ENCODE results near the gene BCL2L12. TPM values are rescaled to one million over a fixed set of nuclear protein-coding genes. Genes with fewer than 3 reads are reported as not detected.

Gene BCL2L12
- total RNA-seq, 1 experiment from 2014 or later, result 145 TPM

DNA sequence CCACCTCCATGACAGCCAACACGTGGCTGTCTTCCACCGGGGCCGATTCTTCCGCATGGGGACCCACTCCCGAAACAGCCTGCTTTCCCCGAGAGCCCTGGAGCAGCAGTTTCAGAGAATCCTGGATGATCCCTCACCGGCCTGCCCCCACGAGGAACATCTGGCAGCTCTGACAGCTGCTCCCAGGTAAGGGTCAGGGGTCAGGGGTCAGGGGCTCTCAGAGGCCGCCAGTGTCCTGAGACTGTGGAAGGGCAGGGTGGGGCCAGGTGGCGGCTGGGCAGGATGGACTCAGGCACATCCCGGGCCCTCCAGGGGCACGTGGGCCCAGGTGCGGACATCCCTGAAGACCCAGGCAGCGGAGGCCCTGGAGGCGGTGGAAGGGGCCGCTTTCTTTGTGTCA, 40.2 kb downstream of the BCL2L12 start:
- H3K4me2 ChIP-seq (ENCODE audit: insufficient read depth, insufficient read length, low read length), result no peak overlapping the region
- no peak overlapping the region for H3K56ac ChIP-seq (ENCODE audit: insufficient read length, low read depth, low read length)
- DNase-seq, result no peak
- H3K9ac ChIP-seq (ENCODE audit: extremely low read depth, insufficient read length, low read length), result no peak overlapping the region
- no peaks in the 10 kb centered on the region; the same call in 1 of the 2 replicates for H3K27me3 Mint-ChIP-seq (ENCODE audit: low read depth)
- H4K20me1 ChIP-seq (ENCODE audit: control insufficient read depth, insufficient read depth, insufficient read length), result no peaks in the 10 kb centered on the region
- H3K18ac ChIP-seq (ENCODE audit: insufficient read length, low read depth, low read length), result no peak overlapping the region
- H2BK15ac ChIP-seq (ENCODE audit: low read depth, low read length), result no peak overlapping the region
- H3K23ac ChIP-seq (ENCODE audit: insufficient read length, low read depth, low read length), result no peak overlapping the region
- H3K79me2 ChIP-seq (ENCODE audit: insufficient read depth, low read length), result no peaks in the 10 kb centered on the region
- H3K23me2 ChIP-seq (ENCODE audit: insufficient read length, low read depth, low read length, poor library complexity, severe bottlenecking), result no peaks in the 10 kb centered on the region
- H4K5ac ChIP-seq (ENCODE audit: insufficient read length, low read depth, low read length), result no peak overlapping the region
- H3K36me3 Mint-ChIP-seq (ENCODE audit: insufficient read depth in 1 of 3, low read depth in 3 of 3), result peaks cover 29 to 66% (median 59%) of the 10 kb centered on the region in 3 experiments
- H3K4me1 ChIP-seq (ENCODE audit: insufficient read depth, low read length), result no peaks in the 10 kb centered on the region
- H3K27ac ChIP-seq (ENCODE audit: insufficient read length, low read depth, low read length), result no peak overlapping the region
- no peak overlapping the region for H2BK5ac ChIP-seq (ENCODE audit: insufficient read length, low read length)
- no peak overlapping the region for H3K27ac Mint-ChIP-seq
- no peak overlapping the region for H4K8ac ChIP-seq (replicated peaks; ENCODE audit: insufficient read length, low read depth, low read length)
- no peak overlapping the region for H3T11ph ChIP-seq (ENCODE audit: low read length)
- TF ChIP-seq, protein P1, sequence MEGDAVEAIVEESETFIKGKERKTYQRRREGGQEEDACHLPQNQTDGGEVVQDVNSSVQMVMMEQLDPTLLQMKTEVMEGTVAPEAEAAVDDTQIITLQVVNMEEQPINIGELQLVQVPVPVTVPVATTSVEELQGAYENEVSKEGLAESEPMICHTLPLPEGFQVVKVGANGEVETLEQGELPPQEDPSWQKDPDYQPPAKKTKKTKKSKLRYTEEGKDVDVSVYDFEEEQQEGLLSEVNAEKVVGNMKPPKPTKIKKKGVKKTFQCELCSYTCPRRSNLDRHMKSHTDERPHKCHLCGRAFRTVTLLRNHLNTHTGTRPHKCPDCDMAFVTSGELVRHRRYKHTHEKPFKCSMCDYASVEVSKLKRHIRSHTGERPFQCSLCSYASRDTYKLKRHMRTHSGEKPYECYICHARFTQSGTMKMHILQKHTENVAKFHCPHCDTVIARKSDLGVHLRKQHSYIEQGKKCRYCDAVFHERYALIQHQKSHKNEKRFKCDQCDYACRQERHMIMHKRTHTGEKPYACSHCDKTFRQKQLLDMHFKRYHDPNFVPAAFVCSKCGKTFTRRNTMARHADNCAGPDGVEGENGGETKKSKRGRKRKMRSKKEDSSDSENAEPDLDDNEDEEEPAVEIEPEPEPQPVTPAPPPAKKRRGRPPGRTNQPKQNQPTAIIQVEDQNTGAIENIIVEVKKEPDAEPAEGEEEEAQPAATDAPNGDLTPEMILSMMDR (conservative IDR thresholded peaks at IDR 0.05), result no peak
- H2BK120ac ChIP-seq (ENCODE audit: low read depth, low read length, poor library complexity, severe bottlenecking), result no peak overlapping the region
- H3K27me3 ChIP-seq (ENCODE audit: insufficient read depth, low read length), result no peaks in the 10 kb centered on the region
- no peaks in the 10 kb centered on the region for H3K9me3 Mint-ChIP-seq
- H2AK5ac ChIP-seq (ENCODE audit: insufficient read length, low read length), result no peak overlapping the region
- H3K14ac ChIP-seq (ENCODE audit: insufficient read depth, low read length), result no peak overlapping the region
- no peak overlapping the region for H3K4ac ChIP-seq (ENCODE audit: low read depth, low read length)
- WGBS (ENCODE audit: extremely low coverage, insufficient read length, low lambda C conversion rate), result no CpG with 5 or more reads among the region's 16 CpGs
- H4K91ac ChIP-seq (ENCODE audit: insufficient read length, low read depth, low read length), result no peak overlapping the region
- H3K79me1 ChIP-seq (ENCODE audit: insufficient read depth, low read depth, low read length, poor library complexity, severe bottlenecking), result no peaks in the 10 kb centered on the region
- H3K9me3 ChIP-seq (ENCODE audit: control insufficient read depth, low read depth, low read length), result no peaks in the 10 kb centered on the region
- H2AFZ ChIP-seq (ENCODE audit: low read length), result no peak overlapping the region
- no peak overlapping the region for H2BK12ac ChIP-seq (ENCODE audit: insufficient read length, low read depth, low read length)
- no peak overlapping the region for H2BK20ac ChIP-seq (ENCODE audit: low read depth, low read length, poor library complexity, severe bottlenecking)
- no peak overlapping the region for H3K4me3 Mint-ChIP-seq
- H3K4me1 Mint-ChIP-seq, result no peaks in the 10 kb centered on the region
